ENCODE data around the gene ABCC1.

The ABCC1 gene

DNA sequence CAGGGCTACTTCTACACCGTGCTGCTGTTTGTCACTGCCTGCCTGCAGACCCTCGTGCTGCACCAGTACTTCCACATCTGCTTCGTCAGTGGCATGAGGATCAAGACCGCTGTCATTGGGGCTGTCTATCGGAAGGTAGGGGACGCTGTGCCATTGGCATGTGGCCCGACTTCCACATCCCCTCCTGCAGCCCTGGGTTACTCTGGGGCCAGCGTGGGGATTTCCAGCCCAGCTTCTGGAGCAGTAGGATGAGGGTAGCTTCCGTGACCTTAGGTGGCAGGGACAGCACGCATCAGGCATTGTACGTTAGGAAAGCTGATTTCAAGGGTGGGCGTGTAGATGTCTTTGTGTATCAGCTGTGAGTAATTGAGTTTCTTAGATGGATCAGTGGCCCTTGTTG, 96.5 kb downstream of the ABCC1 start:
- DNase-seq (ENCODE audit: low read depth, low spot score): no peak

- no peak for DNase-seq (ENCODE audit: low read depth, low spot score)
Observed at GRCh38 chr16:16047761-16048160, 98.3 kb downstream of the ABCC1 start.

- DNase-seq (ENCODE audit: low read depth, low spot score): no peak
Observed at GRCh38 chr16:16048904-16049582, 99.6 kb downstream of the ABCC1 start.

GRCh38 chr16:16050106-16050505, 100.7 kb downstream of the ABCC1 start:
- DNase-seq (ENCODE audit: low read depth, low spot score): no peak

GRCh38 chr16:16051132-16051531, 101.7 kb downstream of the ABCC1 start:
- no peak for DNase-seq (ENCODE audit: low read depth, low spot score)

GRCh38 chr16:16052916-16053315, 103.5 kb downstream of the ABCC1 start:
- DNase-seq (ENCODE audit: low read depth, low spot score): no peak

- no peak for DNase-seq (ENCODE audit: low read depth, low spot score)
Observed at GRCh38 chr16:16057102-16057501, 107.7 kb downstream of the ABCC1 start.

- no peak for DNase-seq (ENCODE audit: low read depth, low spot score)
Observed at GRCh38 chr16:16059160-16059559, 109.7 kb downstream of the ABCC1 start.

GRCh38 chr16:16059895-16060590, 110.6 kb downstream of the ABCC1 start:
- no peak for DNase-seq (ENCODE audit: low read depth, low spot score)

DNA sequence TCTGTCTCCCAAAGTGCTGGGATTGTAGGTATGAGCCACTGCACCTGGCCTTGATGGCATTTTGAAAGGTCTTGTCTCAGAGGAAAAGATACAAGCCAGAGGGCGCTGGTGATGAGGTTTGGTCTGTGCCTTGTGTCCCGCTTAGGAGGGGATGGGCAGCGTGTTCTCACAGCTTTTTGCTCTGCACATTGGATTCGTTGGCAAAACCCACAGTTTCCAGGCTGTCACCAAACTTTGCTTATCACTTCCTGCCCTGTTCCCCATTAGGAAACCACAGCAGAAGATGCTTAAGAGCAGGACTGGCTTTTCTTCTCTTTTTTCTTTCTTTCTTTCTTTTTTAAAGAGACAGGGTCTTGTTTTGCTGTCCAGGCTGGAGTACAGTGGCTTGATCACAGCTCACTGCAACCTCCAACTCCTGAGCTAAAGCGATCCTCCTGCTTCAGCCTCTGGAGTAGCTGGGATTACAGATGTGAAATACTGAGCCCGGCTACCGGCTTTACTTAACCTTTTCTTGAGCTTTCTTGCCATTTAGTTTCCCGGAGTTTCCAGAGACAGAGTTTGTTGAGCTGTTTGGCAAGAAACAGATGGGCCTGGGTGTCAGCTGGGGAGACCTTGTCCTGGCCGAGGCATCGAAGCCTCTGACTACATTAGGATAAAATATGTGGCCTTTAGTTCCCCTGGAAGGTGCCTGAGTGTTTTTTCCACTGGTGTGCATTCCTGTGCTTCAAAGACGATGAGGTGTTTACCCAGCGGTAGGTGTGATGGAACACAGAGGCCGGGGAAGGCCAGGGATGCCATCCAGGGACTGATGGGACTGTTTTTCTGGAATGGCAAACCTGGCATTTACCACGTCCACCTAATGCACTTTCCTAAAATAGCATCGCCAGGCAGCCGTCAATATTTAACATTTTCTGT, 112.9 kb downstream of the ABCC1 start:
- no peak for DNase-seq (ENCODE audit: low read depth, low spot score)

- DNase-seq (ENCODE audit: low read depth, low spot score): no peak
Observed at GRCh38 chr16:16063683-16064082, 114.3 kb downstream of the ABCC1 start.

DNA sequence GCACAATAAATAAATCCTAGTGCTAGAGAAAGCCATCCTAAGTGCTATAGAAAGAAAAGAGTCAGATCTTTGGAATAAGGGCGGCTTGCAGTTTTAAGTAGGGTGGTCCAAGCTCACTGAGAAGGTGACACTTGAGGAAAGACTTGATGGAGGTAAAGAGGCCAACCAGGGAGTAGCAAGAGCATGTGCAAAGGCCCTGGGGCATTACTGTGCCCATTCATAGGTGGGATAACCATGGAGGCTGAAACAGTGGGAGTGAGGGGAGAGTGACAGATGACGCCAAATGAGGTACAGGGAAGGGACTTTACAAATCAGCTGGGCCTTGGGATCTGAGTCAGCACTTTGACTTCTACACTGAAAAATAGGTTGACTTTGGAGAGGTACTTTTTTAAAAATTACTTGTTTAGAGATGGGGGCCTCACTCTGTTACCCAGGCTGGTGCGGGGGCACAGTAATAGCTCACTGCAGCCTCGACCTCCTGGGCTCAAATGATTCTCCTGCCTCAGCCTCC, 115.5 kb downstream of the ABCC1 start:
- DNase-seq (ENCODE audit: low read depth, low spot score): no peak

DNA sequence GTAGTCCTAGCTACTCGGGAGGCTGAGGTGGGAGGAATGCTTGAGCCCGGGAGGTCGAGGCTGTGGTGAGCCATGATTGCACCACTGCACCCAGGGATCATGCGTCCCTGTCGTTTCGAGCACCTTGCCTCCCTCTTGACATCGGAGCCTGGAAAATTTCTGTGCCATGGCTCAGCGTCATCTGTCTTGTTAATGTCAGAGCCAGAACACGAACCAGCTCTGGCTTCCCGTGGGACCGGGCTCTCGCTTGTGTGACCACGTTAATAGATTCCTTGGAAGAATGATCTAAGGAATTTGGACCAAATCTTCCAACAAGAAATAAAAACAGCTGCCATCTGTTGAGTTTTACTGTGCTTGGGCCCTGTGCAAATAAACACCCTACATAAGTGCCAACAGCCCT, 117.7 kb downstream of the ABCC1 start:
- DNase-seq (ENCODE audit: low read depth, low spot score): no peak

DNA sequence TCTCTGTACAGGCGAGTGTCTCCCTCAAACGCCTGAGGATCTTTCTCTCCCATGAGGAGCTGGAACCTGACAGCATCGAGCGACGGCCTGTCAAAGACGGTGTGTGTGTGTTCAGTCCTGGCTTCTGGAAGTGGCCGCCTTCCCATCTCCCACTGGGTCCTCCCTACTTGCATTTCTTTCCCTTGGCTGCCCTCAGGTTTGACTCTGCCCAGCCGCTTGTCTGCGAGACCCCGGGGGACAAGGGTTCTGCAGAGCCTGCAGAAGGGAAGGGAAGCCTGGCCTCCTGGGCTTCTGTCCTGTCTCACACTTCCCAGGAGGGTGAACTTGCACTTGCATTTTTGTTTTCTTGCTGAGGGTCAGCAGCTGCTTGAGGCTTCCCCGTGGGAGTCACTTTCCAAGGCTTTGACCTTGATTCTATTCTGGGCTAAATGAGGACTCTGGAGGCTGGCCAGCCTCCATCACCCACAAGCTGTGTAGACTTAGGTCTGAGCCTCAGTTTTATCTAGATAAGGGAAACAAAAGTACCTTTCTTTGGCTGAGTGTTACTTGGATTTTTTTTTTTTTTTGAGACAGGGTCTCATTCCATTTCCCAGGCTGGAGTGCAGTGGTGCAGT, 122.3 kb downstream of the ABCC1 start:
- peak; percentile 89 for DNase-seq (ENCODE audit: low read depth, low spot score)

DNA sequence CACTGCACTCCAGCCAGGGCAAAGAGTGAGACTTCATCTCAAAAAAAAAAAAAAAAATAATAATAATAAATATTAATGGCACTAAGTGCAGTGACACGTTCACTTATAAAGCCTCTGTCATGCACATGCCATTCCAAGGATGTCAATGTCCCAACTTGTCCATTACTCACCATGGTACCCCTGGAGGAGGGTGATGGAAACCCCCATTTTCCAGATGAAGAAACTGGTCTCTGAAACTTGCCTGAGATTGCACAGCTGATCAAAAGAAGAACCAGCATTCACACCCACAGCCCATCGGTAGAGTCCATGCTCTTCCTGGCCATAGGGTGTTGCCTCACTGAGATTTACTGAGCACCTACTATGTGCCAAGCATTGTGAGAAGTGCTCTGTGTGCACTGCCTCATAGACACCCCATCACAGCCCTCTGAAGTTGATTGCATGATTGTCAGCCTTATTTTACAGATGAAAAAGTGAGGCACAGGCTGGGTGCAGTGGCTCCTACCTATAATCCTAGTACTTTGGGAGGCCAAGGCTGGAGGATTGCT, 123.7 kb downstream of the ABCC1 start:
- DNase-seq (ENCODE audit: low read depth, low spot score): no peak

GRCh38 chr16:16073891-16074881, 124.8 kb downstream of the ABCC1 start:
- no peak for DNase-seq (ENCODE audit: low read depth, low spot score)

DNA sequence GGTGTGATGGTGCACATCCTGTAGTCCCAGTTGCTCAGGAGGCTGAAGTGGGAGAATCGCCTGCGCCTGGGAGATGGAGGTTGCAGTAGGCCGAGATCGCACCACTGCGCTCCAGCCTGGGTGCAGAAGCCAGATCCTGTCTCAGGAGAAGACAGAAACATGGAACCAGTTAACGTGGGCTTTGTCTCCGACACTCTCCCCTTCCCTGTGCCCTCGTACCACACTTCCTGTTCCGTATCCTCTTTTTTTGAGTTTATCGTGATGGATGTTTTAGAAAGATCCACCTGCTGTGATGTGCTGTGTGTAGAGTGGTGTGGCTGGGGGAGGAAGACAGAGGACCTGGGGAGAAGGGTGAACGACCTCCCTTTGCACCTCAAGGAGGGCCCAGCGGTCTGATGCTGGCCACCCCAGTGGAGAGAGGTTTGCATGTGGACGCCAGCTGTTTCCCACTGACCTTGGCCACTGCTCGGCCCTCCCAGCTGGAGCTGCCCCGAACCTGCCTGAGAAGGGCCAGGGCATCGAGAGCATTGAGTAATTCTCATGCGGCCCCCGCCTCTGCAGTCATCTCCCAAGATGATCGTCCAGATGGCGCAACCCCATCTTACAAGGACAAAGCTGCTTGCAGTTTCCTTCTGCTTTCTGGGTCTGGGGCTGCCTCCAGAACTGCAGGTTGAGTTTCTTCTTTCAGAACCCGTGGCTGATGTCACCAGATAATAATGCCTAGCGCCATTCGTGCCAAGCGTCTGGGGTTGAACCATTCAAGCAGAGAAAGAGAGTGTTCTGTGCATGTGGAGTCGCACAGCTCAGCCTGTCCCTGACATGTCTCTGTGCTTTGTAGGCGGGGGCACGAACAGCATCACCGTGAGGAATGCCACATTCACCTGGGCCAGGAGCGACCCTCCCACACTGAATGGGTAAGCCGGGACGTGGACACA, 126.3 kb downstream of the ABCC1 start:
- no peak for DNase-seq (ENCODE audit: low read depth, low spot score)

- DNase-seq (ENCODE audit: low read depth, low spot score): no peak
Observed at GRCh38 chr16:16076423-16076813, 127.0 kb downstream of the ABCC1 start.

DNA sequence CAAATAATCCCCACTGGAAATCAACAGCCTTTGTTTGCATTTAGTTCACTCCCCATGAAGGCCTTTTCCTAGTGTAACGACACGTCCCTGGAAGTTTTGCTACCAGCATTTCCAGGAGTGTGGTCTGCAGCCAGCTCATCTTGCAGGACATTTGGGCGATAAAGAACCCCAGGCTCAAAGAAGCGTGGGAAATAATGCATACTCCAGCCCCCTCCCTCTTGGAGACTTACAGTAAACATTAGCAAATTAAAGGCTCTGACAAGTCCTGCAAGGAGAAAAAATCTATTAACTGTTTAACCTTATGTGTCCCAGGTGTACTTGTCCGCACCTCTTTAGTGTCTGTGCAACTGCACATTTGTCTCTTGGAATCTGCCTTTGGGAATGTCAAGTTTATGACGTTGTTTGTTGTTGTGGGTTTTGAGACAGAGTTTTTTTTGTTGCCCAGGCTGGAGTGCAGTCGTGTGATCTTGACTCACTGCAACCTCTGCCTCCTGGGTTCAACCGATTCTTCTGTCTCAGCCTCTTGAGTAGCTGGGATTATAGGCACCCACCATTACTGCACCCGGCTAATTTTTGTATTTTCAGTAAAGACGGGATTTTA, 131.1 kb downstream of the ABCC1 start:
- no peak for DNase-seq (ENCODE audit: low read depth, low spot score)
